H1 (cell line): ENCODE measurements around the gene CTSK.

ENCODE experiments used
- CHD1 ChIP-seq: IDR thresholded peaks from 2 replicates; pipeline ENCODE4 v1.6.1; 2012; ENCODE audit warnings: low read depth, low read length, improper control_type of control experiment
- JUND ChIP-seq: IDR thresholded peaks from 2 replicates; pipeline ENCODE4 v1.6.1; 2011; ENCODE audit warnings: mild to moderate bottlenecking, improper control_type of control experiment, low read length
- POLR2A ChIP-seq, 2 experiments: IDR thresholded peaks; 1 replicate in 1 of 2; 2 replicates in 1 of 2; pipeline ENCODE4 v1.6.1; 2011; ENCODE audit warnings: low read depth in 2 of 2, low read length in 2 of 2, mild to moderate bottlenecking in 2 of 2; ENCODE audit errors: control extremely low read depth in 1 of 2
- POLR2AphosphoS5 ChIP-seq: IDR thresholded peaks from 2 replicates; pipeline ENCODE4 v1.6.1; 2011; ENCODE audit warnings: low read depth, low read length
- TF ChIP-seq, protein P1 (sequence below): IDR thresholded peaks from 2 replicates; pipeline ENCODE4 v1.6.1; 2011; ENCODE audit warnings: low read depth, mild to moderate bottlenecking, low read length; ENCODE audit not compliant: insufficient read depth
- TF ChIP-seq, protein P2 (sequence below), 3 experiments: IDR thresholded peaks; 1 replicate in 2 of 3; 2 replicates in 1 of 3; pipeline versions ENCODE4 v1.5.1 to v1.6.1; 2011; ENCODE audit warnings: low read length in 3 of 3, mild to moderate bottlenecking in 3 of 3, inconsistent platforms in 2 of 3, low read depth in 1 of 3, moderate library complexity in 1 of 3; ENCODE audit not compliant: insufficient read depth in 1 of 3; ENCODE audit errors: control extremely low read depth in 1 of 3

DNA sequence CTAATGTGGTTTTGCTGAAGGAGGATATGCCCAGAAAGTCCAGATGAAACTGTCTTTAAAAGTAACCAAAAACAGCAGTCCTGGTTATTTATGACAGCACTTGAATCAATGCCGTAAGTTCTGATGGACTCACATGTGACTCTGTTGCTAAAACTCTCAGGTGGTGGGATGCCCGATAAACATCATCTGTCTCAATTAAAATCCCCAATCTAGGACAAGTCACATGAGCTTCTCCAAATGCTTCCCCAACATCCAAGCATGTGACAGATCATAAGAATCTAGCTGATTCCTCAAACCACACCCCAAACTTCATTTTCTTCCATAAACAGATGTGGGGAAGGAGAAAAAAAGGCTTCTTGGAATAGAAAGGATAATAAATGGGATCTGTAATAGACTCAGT lies 786 bp upstream of the CTSK start:
- TF ChIP-seq CHD1 = no peak
- no peak for TF ChIP-seq JUND
- TF ChIP-seq, protein P1, sequence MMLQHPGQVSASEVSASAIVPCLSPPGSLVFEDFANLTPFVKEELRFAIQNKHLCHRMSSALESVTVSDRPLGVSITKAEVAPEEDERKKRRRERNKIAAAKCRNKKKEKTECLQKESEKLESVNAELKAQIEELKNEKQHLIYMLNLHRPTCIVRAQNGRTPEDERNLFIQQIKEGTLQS = no peak
- TF ChIP-seq, protein P2, sequence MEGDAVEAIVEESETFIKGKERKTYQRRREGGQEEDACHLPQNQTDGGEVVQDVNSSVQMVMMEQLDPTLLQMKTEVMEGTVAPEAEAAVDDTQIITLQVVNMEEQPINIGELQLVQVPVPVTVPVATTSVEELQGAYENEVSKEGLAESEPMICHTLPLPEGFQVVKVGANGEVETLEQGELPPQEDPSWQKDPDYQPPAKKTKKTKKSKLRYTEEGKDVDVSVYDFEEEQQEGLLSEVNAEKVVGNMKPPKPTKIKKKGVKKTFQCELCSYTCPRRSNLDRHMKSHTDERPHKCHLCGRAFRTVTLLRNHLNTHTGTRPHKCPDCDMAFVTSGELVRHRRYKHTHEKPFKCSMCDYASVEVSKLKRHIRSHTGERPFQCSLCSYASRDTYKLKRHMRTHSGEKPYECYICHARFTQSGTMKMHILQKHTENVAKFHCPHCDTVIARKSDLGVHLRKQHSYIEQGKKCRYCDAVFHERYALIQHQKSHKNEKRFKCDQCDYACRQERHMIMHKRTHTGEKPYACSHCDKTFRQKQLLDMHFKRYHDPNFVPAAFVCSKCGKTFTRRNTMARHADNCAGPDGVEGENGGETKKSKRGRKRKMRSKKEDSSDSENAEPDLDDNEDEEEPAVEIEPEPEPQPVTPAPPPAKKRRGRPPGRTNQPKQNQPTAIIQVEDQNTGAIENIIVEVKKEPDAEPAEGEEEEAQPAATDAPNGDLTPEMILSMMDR (IDR thresholded peaks at IDR 0.05; ENCODE audit: control extremely low read depth in 1 of 3, insufficient read depth in 1 of 3, low read depth in 1 of 3, low read length in 3 of 3) = no peak
- no peak for TF ChIP-seq POLR2AphosphoS5
- TF ChIP-seq POLR2A (IDR thresholded peaks at IDR 0.05; ENCODE audit: control extremely low read depth in 1 of 2, low read depth in 2 of 2, low read length in 2 of 2) = no peak
